ENCODE data around the gene TCTN1. TPM values are rescaled to one million over a fixed set of nuclear protein-coding genes. Genes with fewer than 3 reads are reported as not detected.
"Not testable (repeated sequence)": the region's sequence is repeated elsewhere in the genome, so short reads cannot be mapped to it uniquely, and the experiment has no call there.

TCTN1 gene
- total RNA-seq, 1 experiment from 2014 or later, result 58.3 TPM

DNA sequence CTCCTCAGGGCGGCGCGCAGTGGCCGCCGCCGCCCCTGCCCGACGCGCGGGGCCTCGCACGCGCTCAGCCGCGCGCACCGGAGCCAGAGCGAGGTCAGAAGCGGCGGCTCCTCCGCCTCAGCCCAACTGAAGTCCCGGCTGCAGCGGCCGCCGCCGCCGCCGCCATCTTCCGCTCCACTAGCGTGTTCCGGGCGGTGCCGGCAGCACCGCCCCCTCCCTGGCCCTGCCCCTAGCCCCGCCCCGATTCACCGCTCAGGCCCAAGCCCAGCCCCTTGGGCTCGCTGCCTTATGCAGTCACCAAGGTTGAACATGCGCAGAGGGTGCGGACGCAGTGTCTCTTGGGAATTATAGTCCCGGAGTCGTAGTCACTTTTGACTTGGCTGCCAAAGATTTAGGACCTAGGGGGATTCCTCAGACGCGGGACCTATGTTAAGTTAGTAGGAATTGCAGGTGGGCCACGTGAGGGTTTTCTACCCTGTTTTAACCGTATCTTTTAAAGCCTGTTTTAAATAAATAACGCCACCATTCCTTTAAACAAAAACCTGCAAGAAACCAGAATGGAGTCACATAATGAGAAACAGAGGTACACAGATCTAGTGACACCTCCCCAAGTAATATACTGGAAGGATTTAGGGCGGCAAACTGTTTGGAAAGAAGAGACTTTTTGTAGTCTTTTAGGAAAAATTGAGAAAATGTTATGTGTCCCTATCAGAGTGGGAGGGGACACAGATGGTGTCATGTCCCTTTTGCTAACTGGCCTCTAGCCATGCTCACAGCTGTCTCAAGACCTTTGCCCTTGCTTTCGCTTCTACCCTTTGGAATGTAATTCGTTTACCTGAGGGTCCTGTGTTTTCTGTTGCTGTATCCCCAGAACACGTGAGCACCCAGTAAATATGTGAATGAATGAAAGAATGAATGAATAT is 30.5 kb upstream of the TCTN1 start, which contains the start of gene PPTC7:
Gene PPTC7, minus strand, starts transcription at position 182 of the 923 bp plus-strand sequence. CDS start 287 bp downstream, outside the sequence.
- DNase-seq, result peak; percentile 84 to 90
- H3K4me2 ChIP-seq, result peak within 1 kb of the TSS; percentile 88
- H3K27me3 ChIP-seq (ENCODE audit: insufficient read depth, low read depth), result no peaks in the 10 kb centered on the region
- no peak for TF ChIP-seq EZH2 (IDR thresholded peaks at IDR 0.05; ENCODE audit: low read depth)
- TF ChIP-seq, protein P1, sequence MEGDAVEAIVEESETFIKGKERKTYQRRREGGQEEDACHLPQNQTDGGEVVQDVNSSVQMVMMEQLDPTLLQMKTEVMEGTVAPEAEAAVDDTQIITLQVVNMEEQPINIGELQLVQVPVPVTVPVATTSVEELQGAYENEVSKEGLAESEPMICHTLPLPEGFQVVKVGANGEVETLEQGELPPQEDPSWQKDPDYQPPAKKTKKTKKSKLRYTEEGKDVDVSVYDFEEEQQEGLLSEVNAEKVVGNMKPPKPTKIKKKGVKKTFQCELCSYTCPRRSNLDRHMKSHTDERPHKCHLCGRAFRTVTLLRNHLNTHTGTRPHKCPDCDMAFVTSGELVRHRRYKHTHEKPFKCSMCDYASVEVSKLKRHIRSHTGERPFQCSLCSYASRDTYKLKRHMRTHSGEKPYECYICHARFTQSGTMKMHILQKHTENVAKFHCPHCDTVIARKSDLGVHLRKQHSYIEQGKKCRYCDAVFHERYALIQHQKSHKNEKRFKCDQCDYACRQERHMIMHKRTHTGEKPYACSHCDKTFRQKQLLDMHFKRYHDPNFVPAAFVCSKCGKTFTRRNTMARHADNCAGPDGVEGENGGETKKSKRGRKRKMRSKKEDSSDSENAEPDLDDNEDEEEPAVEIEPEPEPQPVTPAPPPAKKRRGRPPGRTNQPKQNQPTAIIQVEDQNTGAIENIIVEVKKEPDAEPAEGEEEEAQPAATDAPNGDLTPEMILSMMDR (conservative IDR thresholded peaks at IDR 0.05), result no peak
- H3K4me1 ChIP-seq (replicated peaks; ENCODE audit: insufficient read depth), result peaks cover 67% of the 10 kb centered on the region
- no peaks in the 10 kb centered on the region for H3K9me3 ChIP-seq (ENCODE audit: insufficient read depth, low read depth)
- peak within 1 kb of the TSS; percentile 71 for H2AFZ ChIP-seq
- H4K20me1 ChIP-seq (ENCODE audit: insufficient read depth), result peaks cover 27% of the 10 kb centered on the region
- H3K4me3 ChIP-seq, result peak within 1 kb of the TSS; percentile 85
- CTCF ChIA-PET, result interaction anchor here (0.6 kb wide), 1 partner anchor 16 kb away, joined by 4 read pairs; no protein-coding TSS in a partner anchor
- TSS peak; percentile 38 for BruUV-seq (replicated peaks)
- H3K79me2 ChIP-seq (ENCODE audit: low read depth), result peaks cover 45% of the 10 kb centered on the region
- POLR2A ChIA-PET (ENCODE audit: unreplicated experiment), result no interaction called here
- intact Hi-C loops (cut with micrococcal nuclease; ENCODE audit: unreplicated experiment), result loop anchor here (2.0 kb wide), 1 partner anchor 37 kb away; no protein-coding TSS in a partner anchor
- no peaks in the 10 kb centered on the region for H3K9me2 ChIP-seq (ENCODE audit: insufficient read depth)
- H3K27ac ChIP-seq, result peak within 1 kb of the TSS; percentile 80
- H3K36me3 ChIP-seq (ENCODE audit: low read depth), result no peaks in the 10 kb centered on the region
- peaks cover 52% of the 10 kb centered on the region for H3F3A ChIP-seq (ENCODE audit: insufficient read depth, low read depth)

DNA sequence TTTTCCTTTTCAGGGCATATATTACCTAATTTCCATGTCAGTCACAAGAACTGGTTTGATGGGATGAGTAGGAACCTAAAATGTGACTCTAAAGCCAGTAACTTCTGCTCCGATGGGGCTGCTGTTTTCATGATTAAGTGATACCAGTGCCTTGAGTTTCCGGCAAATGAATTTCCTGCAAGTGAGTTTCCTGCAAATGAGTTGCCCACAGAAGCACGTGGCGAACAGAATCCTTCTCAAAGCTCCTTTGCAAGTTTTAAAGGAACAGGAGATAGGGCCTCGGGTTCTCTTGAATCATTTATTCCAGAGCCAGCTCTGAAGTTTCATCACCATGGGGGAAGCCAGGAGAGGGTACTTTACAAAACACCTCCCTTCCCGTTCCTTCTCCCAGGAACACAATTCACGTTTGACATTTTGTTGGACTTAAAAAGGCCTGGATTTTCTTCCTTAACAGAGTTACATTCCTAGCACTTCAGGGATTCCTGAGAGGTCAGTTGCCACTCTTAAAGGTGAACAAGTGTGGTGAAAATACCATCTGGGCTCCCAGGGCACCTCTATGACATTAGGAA is 28.6 kb upstream of the TCTN1 start:
- peak; percentile 35 to 90 for DNase-seq
- intact Hi-C loops (cut with micrococcal nuclease; ENCODE audit: unreplicated experiment), result loop anchor here (2.0 kb wide), 1 partner anchor 39 kb away; no protein-coding TSS in a partner anchor
- Histone ChIP-seq H3K4me2 (peak overlapping the region; percentile 61), H4K20me1 (ENCODE audit: insufficient read depth) (peaks cover 15% of the 10 kb centered on the region), H3K4me3 (peak overlapping the region; percentile 7; the same call in 1 of the 2 replicates), H2AFZ (peak overlapping the region; percentile 64), H3K27me3 (ENCODE audit: insufficient read depth, low read depth) (no peaks in the 10 kb centered on the region), H3K9me3 (ENCODE audit: insufficient read depth, low read depth) (no peaks in the 10 kb centered on the region), H3K27ac (peak overlapping the region; percentile 80), H3K36me3 (ENCODE audit: low read depth) (no peaks in the 10 kb centered on the region), H3F3A (ENCODE audit: insufficient read depth, low read depth) (peaks cover 34% of the 10 kb centered on the region), H3K79me2 (ENCODE audit: low read depth) (peaks cover 25% of the 10 kb centered on the region), H3K4me1 (replicated peaks; ENCODE audit: insufficient read depth) (peaks cover 48% of the 10 kb centered on the region), H3K9me2 (ENCODE audit: insufficient read depth) (no peaks in the 10 kb centered on the region)
- POLR2A ChIA-PET (ENCODE audit: unreplicated experiment), result interaction anchor here (0.6 to 0.7 kb wide), 3 partner anchors 117 to 633 kb away, joined by 3 to 6 read pairs (median 3); partner anchors contain the start of gene GPN3
- BruUV-seq (replicated peaks), result no TSS peak
- CTCF ChIA-PET, result interaction anchor here (1.2 to 1.9 kb wide), 2 partner anchors 10 to 16 kb away, joined by 6 to 13 read pairs; no protein-coding TSS in a partner anchor
- TF ChIP-seq EZH2 (IDR thresholded peaks at IDR 0.05; ENCODE audit: low read depth), result no peak
- TF ChIP-seq, protein P1 (conservative IDR thresholded peaks at IDR 0.05), result no peak

DNA sequence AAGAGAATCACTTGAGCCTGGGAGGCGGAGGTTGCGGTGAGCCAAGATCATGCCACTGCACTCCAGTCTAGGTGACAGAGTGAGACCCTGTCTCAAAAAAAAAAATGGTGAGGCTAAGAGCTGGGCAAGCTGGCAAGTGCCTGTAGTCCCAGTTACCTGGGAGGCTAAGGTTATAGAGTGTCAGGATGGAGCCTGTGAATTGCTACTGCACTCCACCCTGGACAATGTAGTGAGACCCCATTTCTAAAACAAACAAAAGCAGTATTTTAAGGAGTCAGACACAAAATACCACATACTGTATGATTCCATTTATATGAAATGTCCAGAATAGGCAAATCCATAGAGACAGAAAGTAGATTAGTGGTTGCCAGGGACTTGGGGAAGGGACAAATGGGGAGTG is 26.8 kb upstream of the TCTN1 start:
- DNase-seq; BruUV-seq (replicated peaks); H3K4me3 ChIP-seq; H3K4me2 ChIP-seq; H3K36me3 ChIP-seq (ENCODE audit: low read depth); H3K9me2 ChIP-seq (ENCODE audit: insufficient read depth); H3K27ac ChIP-seq; H3K9me3 ChIP-seq (ENCODE audit: insufficient read depth, low read depth); H3K27me3 ChIP-seq (ENCODE audit: insufficient read depth, low read depth); CTCF ChIA-PET; intact Hi-C loops (cut with micrococcal nuclease; ENCODE audit: unreplicated experiment); H4K20me1 ChIP-seq (ENCODE audit: insufficient read depth); H2AFZ ChIP-seq; H3K79me2 ChIP-seq (ENCODE audit: low read depth): not testable (repeated sequence)
- Histone ChIP-seq H3F3A (ENCODE audit: insufficient read depth, low read depth) (peaks cover 47% of the 10 kb centered on the region), H3K4me1 (replicated peaks; ENCODE audit: insufficient read depth) (peaks cover 48% of the 10 kb centered on the region)
- POLR2A ChIA-PET (ENCODE audit: unreplicated experiment), result interaction anchor here (0.5 kb wide), 1 partner anchor 11 kb away, joined by 7 read pairs; no protein-coding TSS in a partner anchor

Measured in PC-9 (cell line).